Neutrophil (primary cell): ENCODE measurements around the gene LYL1.

Experiments
- H3K27ac ChIP-seq: fragments of 200-600 bp; sonication (generic); 2 replicates; pipeline ENCODE4 v1.5.1; 2016; ENCODE audit warnings: mild to moderate bottlenecking, moderate library complexity
- H3K27me3 ChIP-seq: fragments of 200-600 bp; sonication (generic); 2 replicates; pipeline ENCODE4 v1.6.0; 2016; ENCODE audit warnings: mild to moderate bottlenecking
- H3K36me3 ChIP-seq: fragments of 200-600 bp; sonication (generic); 2 replicates; pipeline ENCODE4 v1.5.1; 2017
- H3K4me1 ChIP-seq, 2 experiments: fragments of 200-600 bp in 1 of 2; sonication (generic) in 1 of 2; 1 replicate in 1 of 2; 2 replicates in 1 of 2; pipeline versions ENCODE4 v1.5.1 to v1.6.1; 2013 to 2016; ENCODE audit warnings: low read depth in 1 of 2, low read length in 1 of 2, mild to moderate bottlenecking in 1 of 2, moderate library complexity in 1 of 2; ENCODE audit not compliant: control insufficient read depth in 1 of 2, insufficient read depth in 1 of 2
- H3K4me3 ChIP-seq, 2 experiments: fragments of 200-600 bp in 1 of 2; sonication (generic) in 1 of 2; 1 replicate in 1 of 2; 2 replicates in 1 of 2; pipeline ENCODE4 v1.5.1; 2013 to 2016; ENCODE audit warnings: low read depth in 1 of 2, low read length in 1 of 2, mild to moderate bottlenecking in 1 of 2, moderate library complexity in 1 of 2
- H3K9me3 ChIP-seq: fragments of 200-600 bp; sonication (generic); 2 replicates; pipeline ENCODE4 v1.5.1; 2016
- CTCF ChIP-seq: fragments of 200-600 bp; sonication (generic); IDR thresholded peaks from 2 replicates; pipeline ENCODE4 v1.5.1; 2016; ENCODE audit warnings: antibody characterized with exemption

Gene LYL1

DNA sequence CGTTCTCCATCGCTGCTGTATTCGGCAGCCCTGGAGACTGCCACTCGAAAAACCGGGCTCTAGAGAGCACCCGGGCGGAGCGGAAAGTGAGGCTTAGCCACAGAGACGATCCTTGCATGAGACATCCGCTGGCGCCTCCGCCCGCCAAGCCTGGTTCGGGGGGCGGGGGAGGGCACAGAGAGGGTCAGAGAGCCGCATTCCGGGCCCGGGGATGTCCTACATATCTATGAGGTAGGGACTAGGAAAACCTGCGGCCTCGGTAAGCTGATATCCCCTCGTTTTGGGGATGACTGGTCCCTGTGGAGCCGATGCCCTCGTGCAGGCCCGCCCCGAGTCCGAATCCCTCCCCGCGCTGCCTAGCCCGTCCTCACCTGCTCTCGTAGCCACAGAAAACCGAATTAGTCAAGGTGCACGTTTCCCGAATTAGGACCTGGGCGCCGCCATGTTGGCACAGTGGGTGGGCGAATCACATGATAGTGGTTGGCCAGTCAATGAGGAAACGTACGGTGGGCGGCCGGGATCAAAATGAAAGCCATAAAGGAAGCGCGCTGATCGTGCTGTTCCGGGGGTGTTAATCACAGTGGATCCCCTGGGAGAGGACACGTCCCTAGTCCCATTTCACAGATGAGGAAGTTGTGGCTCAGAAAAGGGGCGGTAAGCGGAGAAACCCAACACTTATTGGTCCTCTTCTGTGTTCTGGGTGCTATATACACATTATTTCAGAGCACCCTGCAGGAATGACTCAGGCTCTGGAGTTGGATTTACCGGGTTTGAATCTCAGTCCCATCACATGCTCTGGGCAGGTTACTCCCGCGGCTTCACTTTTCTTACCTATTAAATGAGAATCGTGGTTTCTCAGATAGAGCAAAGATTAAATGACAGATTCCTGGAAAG lies 13.9 kb upstream of the LYL1 start, which contains the start of gene TRMT1:
Gene TRMT1, minus strand, starts transcription at position 459 of the 894 bp plus-strand sequence. Its CDS starts 341 bp downstream, at position 118.
- Histone ChIP-seq H3K4me1 (peaks cover 40 to 42% of the 10 kb centered on the region in 2 experiments), H3K27me3 (no peaks in the 10 kb centered on the region), H3K4me3 (peak within 1 kb of the TSS; percentile 70 to 80), H3K36me3 (peaks cover 1% of the 10 kb centered on the region), H3K9me3 (no peaks in the 10 kb centered on the region), H3K27ac (peak within 1 kb of the TSS; percentile 76)
- TF ChIP-seq CTCF = peak; percentile 9

GRCh38 chr19:13115936-13116281 lies 13.3 kb upstream of the LYL1 start:
- H3K9me3 ChIP-seq = no peaks in the 10 kb centered on the region
- peak overlapping the region; percentile 76 for H3K27ac ChIP-seq
- H3K36me3 ChIP-seq = no peaks in the 10 kb centered on the region
- no peaks in the 10 kb centered on the region for H3K27me3 ChIP-seq
- peaks cover 40 to 42% of the 10 kb centered on the region in 2 experiments for H3K4me1 ChIP-seq
- peak overlapping the region; percentile 70 to 80 for H3K4me3 ChIP-seq
- no peak for TF ChIP-seq CTCF

- Histone ChIP-seq H3K27ac (no peak overlapping the region), H3K9me3 (no peaks in the 10 kb centered on the region), H3K4me3 (no peak overlapping the region), H3K4me1 (peaks cover 19 to 21% of the 10 kb centered on the region in 2 experiments), H3K27me3 (no peaks in the 10 kb centered on the region), H3K36me3 (no peaks in the 10 kb centered on the region)
- no peak for TF ChIP-seq CTCF
Observed at GRCh38 chr19:13112555-13112954, 9.9 kb upstream of the LYL1 start.

GRCh38 chr19:13110099-13110610 lies 7.5 kb upstream of the LYL1 start:
- H3K27ac ChIP-seq = no peak overlapping the region
- H3K36me3 ChIP-seq = no peaks in the 10 kb centered on the region
- no peaks in the 10 kb centered on the region for H3K9me3 ChIP-seq
- no peaks in the 10 kb centered on the region for H3K27me3 ChIP-seq
- no peak for TF ChIP-seq CTCF
- peaks cover 12% of the 10 kb centered on the region in 2 experiments for H3K4me1 ChIP-seq
- no peak overlapping the region for H3K4me3 ChIP-seq

DNA sequence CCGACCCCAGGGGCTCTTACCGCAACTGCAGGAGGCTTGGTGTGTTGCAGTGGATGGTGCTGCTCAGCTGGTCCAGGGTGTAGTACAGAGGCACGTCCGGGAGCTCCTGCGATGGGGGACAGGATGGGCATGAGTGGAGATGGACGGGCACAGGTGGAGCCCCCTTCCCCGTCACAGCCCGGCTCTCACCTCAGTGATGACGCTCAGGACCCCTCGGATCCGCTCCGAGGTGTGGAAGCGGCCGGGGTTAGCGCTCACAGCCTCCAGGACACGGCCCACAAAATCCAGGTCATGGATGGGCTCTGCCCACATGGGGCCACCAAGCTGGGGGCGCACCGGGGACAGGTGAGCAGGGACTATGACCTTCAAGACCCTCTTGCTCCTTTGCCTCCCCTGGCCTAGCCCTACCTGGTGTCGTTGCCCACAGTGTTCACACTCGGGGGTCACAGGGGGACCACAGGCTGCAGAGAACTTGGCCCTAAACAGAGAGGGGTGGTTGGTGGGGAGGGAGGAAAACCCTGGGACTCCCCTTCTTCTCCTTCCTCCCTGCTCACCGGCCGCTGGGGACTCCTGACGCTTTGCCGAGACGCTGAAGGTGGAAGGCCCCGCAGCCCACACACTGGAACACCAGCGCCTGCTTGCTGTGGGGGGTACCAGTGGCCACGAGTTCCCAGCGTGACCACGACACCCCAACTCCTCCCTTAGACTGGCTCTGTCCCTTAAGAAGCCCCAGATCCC lies 6.9 kb upstream of the LYL1 start:
- Histone ChIP-seq H3K36me3 (no peaks in the 10 kb centered on the region), H3K4me3 (no peak overlapping the region), H3K27me3 (no peaks in the 10 kb centered on the region), H3K4me1 (peaks cover 18% of the 10 kb centered on the region in 2 experiments), H3K9me3 (no peaks in the 10 kb centered on the region), H3K27ac (no peak overlapping the region)
- TF ChIP-seq CTCF = no peak
